M059J (cell line): ENCODE results near the gene SBF2. TPM values are rescaled to one million over a fixed set of nuclear protein-coding genes. Genes with fewer than 3 reads are reported as not detected.

ENCODE experiments used
- DNase-seq: peaks from one replicate; pipeline ENCODE4 v3.0.0-alpha.2; 2012; ENCODE audit warnings: low read depth
- total RNA-seq: library from RNA; depleted of rRNA; stranded (reverse); fragments of >200 nt; shearing (Covaris generic); gene quantifications from 2 replicates; pipeline ENCODE4 v1.2.3, GENCODE V29; 2014

The SBF2 gene
- total RNA-seq, 1 experiment from 2014 or later: 30.5 TPM

- peak; percentile 67 for DNase-seq
These were observed 438.3 kb downstream of the SBF2 start for GRCh38 chr11:9855579-9856287.

GRCh38 chr11:9853929-9854552, 440.0 kb downstream of the SBF2 start:
- no peak for DNase-seq

GRCh38 chr11:9852465-9852864, 441.6 kb downstream of the SBF2 start:
- DNase-seq: peak; percentile 44

GRCh38 chr11:9851366-9851765, 442.7 kb downstream of the SBF2 start:
- peak; percentile 88 for DNase-seq

- DNase-seq: no peak
These were observed 443.7 kb downstream of the SBF2 start for GRCh38 chr11:9850224-9850895.

GRCh38 chr11:9849389-9849788, 444.6 kb downstream of the SBF2 start:
- no peak for DNase-seq

- DNase-seq: no peak
These were observed 446.4 kb downstream of the SBF2 start for GRCh38 chr11:9847636-9848035.

GRCh38 chr11:9842923-9843322, 451.1 kb downstream of the SBF2 start:
- no peak for DNase-seq

- no peak for DNase-seq
These were observed 453.5 kb downstream of the SBF2 start for GRCh38 chr11:9840460-9841004.

- no peak for DNase-seq
These were observed 454.5 kb downstream of the SBF2 start for GRCh38 chr11:9839550-9839949.

GRCh38 chr11:9838961-9839360, 455.1 kb downstream of the SBF2 start:
- DNase-seq: peak; percentile 96

GRCh38 chr11:9838229-9838628, 455.8 kb downstream of the SBF2 start:
- peak; percentile 57 for DNase-seq

- DNase-seq: peak; percentile 50
These were observed 459.7 kb downstream of the SBF2 start for GRCh38 chr11:9834291-9834690.

GRCh38 chr11:9831122-9831521, 462.9 kb downstream of the SBF2 start:
- DNase-seq: no peak

GRCh38 chr11:9827708-9828107, 466.3 kb downstream of the SBF2 start:
- no peak for DNase-seq

GRCh38 chr11:9826390-9826789, 467.6 kb downstream of the SBF2 start:
- no peak for DNase-seq

- DNase-seq: no peak
These were observed 468.1 kb downstream of the SBF2 start for GRCh38 chr11:9825895-9826294.

GRCh38 chr11:9825315-9825714, 468.7 kb downstream of the SBF2 start:
- DNase-seq: peak; percentile 27

GRCh38 chr11:9823887-9824385, 470.1 kb downstream of the SBF2 start:
- no peak for DNase-seq

- no peak for DNase-seq
These were observed 470.6 kb downstream of the SBF2 start for GRCh38 chr11:9823439-9823838.

GRCh38 chr11:9821008-9821752, 472.8 kb downstream of the SBF2 start:
- no peak for DNase-seq

GRCh38 chr11:9820260-9820659, 473.8 kb downstream of the SBF2 start:
- no peak for DNase-seq
